ENCODE measurements around the gene MRPL54. TPM values are rescaled to one million over a fixed set of nuclear protein-coding genes. Genes with fewer than 3 reads are reported as not detected.
"Not testable (repeated sequence)": the region's sequence is repeated elsewhere in the genome, so short reads cannot be mapped to it uniquely, and the experiment has no call there.

The MRPL54 gene
- total RNA-seq, 2 experiments from 2014 or later = 47.4 to 50.9 TPM

GRCh38 chr19:3761382-3762129 lies 926 bp upstream of the MRPL54 start, which contains the start of gene APBA3:
APBA3 (minus strand) TSS chr19:3761692; CDS start chr19:3760264, 1,428 bp downstream.
- TF ChIP-seq CTCF (IDR thresholded peaks at IDR 0.05) = peak; percentile 73
- intact Hi-C loops (cut with micrococcal nuclease) = loop anchor here (10.0 kb wide), 1 partner anchor 53 kb away; no protein-coding TSS in a partner anchor
- CTCF ChIA-PET = interaction anchor here (0.7 to 6.5 kb wide), 12 partner anchors 19 to 259 kb away, joined by 3 to 39 read pairs (median 4); no protein-coding TSS in a partner anchor
- DNase-seq (peak; percentile 97), ATAC-seq (peak; percentile 54)
- H3K27ac Mint-ChIP-seq = peak within 1 kb of the TSS; percentile 99
- H3K36me3 Mint-ChIP-seq (ENCODE audit: low read depth) = peaks cover 21% of the 10 kb centered on the region
- H3K4me3 Mint-ChIP-seq = peak within 1 kb of the TSS; percentile 99
- H3K27me3 Mint-ChIP-seq = no peaks in the 10 kb centered on the region
- POLR2A ChIA-PET = interaction anchor here (0.6 to 2.3 kb wide), 7 partner anchors 10 to 227 kb away, joined by 3 to 10 read pairs (median 4); partner anchors contain the start of gene EEF2
- peaks cover 41% of the 10 kb centered on the region for H3K4me1 Mint-ChIP-seq (ENCODE audit: low read depth)
- no peaks in the 10 kb centered on the region for H3K9me3 Mint-ChIP-seq

- POLR2A ChIA-PET = interaction anchor here (0.6 to 2.3 kb wide), 11 partner anchors 10 to 576 kb away, joined by 3 to 10 read pairs (median 4); partner anchors contain the start of genes EEF2 and STAP2
- H3K27ac Mint-ChIP-seq = peak overlapping the region; percentile 99
- no peak for DNase-seq
Observed at GRCh38 chr19:3762130-3762473, 380 bp upstream of the MRPL54 start.

GRCh38 chr19:3765121-3765520 lies 2.6 kb downstream of the MRPL54 start:
- ChIA-PET POLR2A (no interaction called here), CTCF (no interaction called here)
- H3K27ac Mint-ChIP-seq = no peak overlapping the region

More at GRCh38 chr19:3762130-3762473, 380 bp upstream of the MRPL54 start:
- intact Hi-C loops (cut with micrococcal nuclease) = loop anchor here (10.0 kb wide), 1 partner anchor 53 kb away; no protein-coding TSS in a partner anchor
- Mint-ChIP-seq H3K9me3 (no peaks in the 10 kb centered on the region), H3K4me1 (ENCODE audit: low read depth) (peaks cover 41% of the 10 kb centered on the region), H3K4me3 (peak overlapping the region; percentile 99), H3K36me3 (ENCODE audit: low read depth) (peaks cover 22% of the 10 kb centered on the region), H3K27me3 (no peaks in the 10 kb centered on the region)
- no peak for ATAC-seq
- CTCF ChIA-PET = interaction anchor here (1.0 to 6.5 kb wide), 13 partner anchors 19 to 377 kb away, joined by 3 to 39 read pairs (median 4); partner anchors contain the start of gene EEF2
- no peak for TF ChIP-seq CTCF (IDR thresholded peaks at IDR 0.05)

GRCh38 chr19:3765757-3766156 lies 3.3 kb downstream of the MRPL54 start:
- DNase-seq, CTCF ChIA-PET: not testable (repeated sequence)

More at GRCh38 chr19:3765121-3765520, 2.6 kb downstream of the MRPL54 start:
- H3K4me3 Mint-ChIP-seq = no peak overlapping the region
- no peaks in the 10 kb centered on the region for H3K9me3 Mint-ChIP-seq
- H3K27me3 Mint-ChIP-seq = no peaks in the 10 kb centered on the region
- DNase-seq (no peak), ATAC-seq (no peak)
- peaks cover 27% of the 10 kb centered on the region for H3K4me1 Mint-ChIP-seq (ENCODE audit: low read depth)
- peaks cover 17% of the 10 kb centered on the region for H3K36me3 Mint-ChIP-seq (ENCODE audit: low read depth)
- intact Hi-C loops (cut with micrococcal nuclease) = loop anchor here (10.0 kb wide), 1 partner anchor 50 kb away; no protein-coding TSS in a partner anchor
- no peak for TF ChIP-seq CTCF (IDR thresholded peaks at IDR 0.05)

GRCh38 chr19:3766520-3766919 lies 4.0 kb downstream of the MRPL54 start:
- intact Hi-C loops (cut with micrococcal nuclease) = loop anchor here (10.0 kb wide), 1 partner anchor 48 kb away; no protein-coding TSS in a partner anchor
- no peak for TF ChIP-seq CTCF (IDR thresholded peaks at IDR 0.05)
- H3K4me3 Mint-ChIP-seq = no peak overlapping the region
- ChIA-PET POLR2A (no interaction called here), CTCF (no interaction called here)
- DNase-seq (peak; percentile 39), ATAC-seq (no peak)
- H3K4me1 Mint-ChIP-seq (ENCODE audit: low read depth) = peaks cover 19% of the 10 kb centered on the region
- no peaks in the 10 kb centered on the region for H3K9me3 Mint-ChIP-seq
- H3K27me3 Mint-ChIP-seq = no peaks in the 10 kb centered on the region
- peaks cover 12% of the 10 kb centered on the region for H3K36me3 Mint-ChIP-seq (ENCODE audit: low read depth)
- peak overlapping the region; percentile 70 for H3K27ac Mint-ChIP-seq

More at GRCh38 chr19:3765757-3766156, 3.3 kb downstream of the MRPL54 start:
- H3K27me3 Mint-ChIP-seq, H3K9me3 Mint-ChIP-seq, H3K4me3 Mint-ChIP-seq, POLR2A ChIA-PET, ATAC-seq, H3K27ac Mint-ChIP-seq: not testable (repeated sequence)
- Mint-ChIP-seq H3K4me1 (ENCODE audit: low read depth) (peaks cover 22% of the 10 kb centered on the region), H3K36me3 (ENCODE audit: low read depth) (peaks cover 17% of the 10 kb centered on the region)
- intact Hi-C loops (cut with micrococcal nuclease) = loop anchor here (10.0 kb wide), 1 partner anchor 49 kb away; no protein-coding TSS in a partner anchor

Data from activated CD8-positive, alpha-beta T cell treated with anti-CD3 and anti-CD28 coated beads for 36 hours (primary cell).